GM04503 (cell line): ENCODE results near the gene CHCHD3.
A peak's percentile ranks its signal among the peaks of the same experiment; 100 is the strongest.
"Not testable (repeated sequence)": the region's sequence is repeated elsewhere in the genome, so short reads cannot be mapped to it uniquely, and the experiment has no call there.

Source experiments
- DNase-seq: peaks from one replicate; pipeline ENCODE4 v3.0.0-alpha.2; 2012; ENCODE audit warnings: low read depth

CHCHD3 gene

GRCh38 chr7:132902294-132902693 is 179.6 kb downstream of the CHCHD3 start:
- not testable (repeated sequence) for DNase-seq

- DNase-seq = no peak
Observed at GRCh38 chr7:132901241-132901640, 180.6 kb downstream of the CHCHD3 start.

- no peak for DNase-seq
Observed at GRCh38 chr7:132899833-132900232, 182.1 kb downstream of the CHCHD3 start.

- DNase-seq = not testable (repeated sequence)
Observed at GRCh38 chr7:132898641-132899175, 183.2 kb downstream of the CHCHD3 start.

GRCh38 chr7:132897093-132897687 is 184.7 kb downstream of the CHCHD3 start:
- no peak for DNase-seq

- DNase-seq = no peak
Observed at GRCh38 chr7:132895231-132895630, 186.7 kb downstream of the CHCHD3 start.

- DNase-seq = no peak
Observed at GRCh38 chr7:132893560-132893959, 188.3 kb downstream of the CHCHD3 start.

- DNase-seq = not testable (repeated sequence)
Observed at GRCh38 chr7:132892744-132893143, 189.1 kb downstream of the CHCHD3 start.

- no peak for DNase-seq
Observed at GRCh38 chr7:132891554-132891953, 190.3 kb downstream of the CHCHD3 start.

- no peak for DNase-seq
Observed at GRCh38 chr7:132882714-132883428, 199.0 kb downstream of the CHCHD3 start.

GRCh38 chr7:132881317-132881716 is 200.6 kb downstream of the CHCHD3 start:
- DNase-seq = no peak

GRCh38 chr7:132879579-132879978 is 202.3 kb downstream of the CHCHD3 start:
- no peak for DNase-seq

- DNase-seq = no peak
Observed at GRCh38 chr7:132878204-132878919, 203.5 kb downstream of the CHCHD3 start.

GRCh38 chr7:132877573-132877972 is 204.3 kb downstream of the CHCHD3 start:
- DNase-seq = no peak

- DNase-seq = no peak
Observed at GRCh38 chr7:132876576-132876975, 205.3 kb downstream of the CHCHD3 start.

GRCh38 chr7:132872034-132872433 is 209.9 kb downstream of the CHCHD3 start:
- DNase-seq = no peak

- DNase-seq = no peak
Observed at GRCh38 chr7:132871419-132871818, 210.5 kb downstream of the CHCHD3 start.

GRCh38 chr7:132869166-132869861 is 212.6 kb downstream of the CHCHD3 start:
- DNase-seq = peak; percentile 1

- no peak for DNase-seq
Observed at GRCh38 chr7:132866551-132866950, 215.3 kb downstream of the CHCHD3 start.

- peak; percentile 6 for DNase-seq
Observed at GRCh38 chr7:132866144-132866531, 215.8 kb downstream of the CHCHD3 start.

GRCh38 chr7:132865366-132866143 is 216.3 kb downstream of the CHCHD3 start:
- DNase-seq = peak; percentile 31
